Endothelial cell of umbilical vein (primary cell): ENCODE results near the gene UBTD1. TPM values are rescaled to one million over a fixed set of nuclear protein-coding genes. Genes with fewer than 3 reads are reported as not detected.

Source experiments
- BruUV-seq: library from RNA; stranded (reverse); fragments of 400-500 nt; replicated peaks from 2 replicates; lab custom pipeline; 2021; lab: Mats Ljungman, UMichigan
- CTCF ChIA-PET: fragments of 300-600, 350-600 bp; sonication (Branson Sonifier 250); formaldehyde crosslinking; loops from one replicate; lab custom pipeline; 2021; ENCODE audit warnings: antibody characterized with exemption, inconsistent platforms; lab: Charles Lee
- POLR2A ChIA-PET: fragments of 300-600, 350-600 bp; sonication (Branson Sonifier 250); formaldehyde crosslinking; loops from one replicate; lab custom pipeline; 2021; ENCODE audit warnings: antibody characterized with exemption, inconsistent platforms; lab: Charles Lee
- DNase-seq: peaks from one replicate; pipeline ENCODE4 v3.0.0-alpha.2; 2011; ENCODE audit warnings: low read depth, low spot score
- FAIRE-seq: peaks from 2 replicates; lab custom pipeline; 2011; peaks lifted over from hg19 to GRCh38; lab: Jason Lieb, UNC
- H2AFZ ChIP-seq: 2 replicates; pipeline ENCODE4 v1.6.0; 2012; ENCODE audit warnings: low read depth, low read length, control low read depth, inconsistent platforms
- H3K27ac ChIP-seq: 2 replicates; pipeline ENCODE4 v1.5.1; 2011; ENCODE audit warnings: low read depth, mild to moderate bottlenecking, control low read depth, low read length, moderate library complexity; ENCODE audit not compliant: insufficient read depth
- H3K27me3 ChIP-seq, 2 experiments: 2 replicates each; pipeline versions ENCODE4 v1.6.0 to v1.6.1; 2011; ENCODE audit warnings: low read length in 2 of 2, mixed read lengths in 1 of 2; ENCODE audit not compliant: control insufficient read depth in 2 of 2, insufficient read depth in 2 of 2
- H3K36me3 ChIP-seq, 2 experiments: 2 replicates in 1 of 2; 3 replicates in 1 of 2; pipeline ENCODE4 v1.5.1; 2011; ENCODE audit warnings: low read length in 2 of 2, mild to moderate bottlenecking in 1 of 2, moderate library complexity in 1 of 2; ENCODE audit not compliant: control insufficient read depth in 2 of 2, insufficient read depth in 2 of 2; ENCODE audit errors: extremely low read depth in 1 of 2
- H3K4me1 ChIP-seq: 3 replicates; pipeline ENCODE4 v1.5.1; 2011; ENCODE audit warnings: mild to moderate bottlenecking, low read length; ENCODE audit not compliant: control insufficient read depth, insufficient read depth; ENCODE audit errors: extremely low read depth
- H3K4me2 ChIP-seq: 2 replicates; pipeline ENCODE4 v1.6.1; 2011; ENCODE audit warnings: low read length, control low read depth, mixed read lengths; ENCODE audit not compliant: insufficient read depth
- H3K4me3 ChIP-seq, 3 experiments: fragments of 200-600 bp in 1 of 3; sonication (generic), shearing (Covaris generic) in 1 of 3; replicated peaks in 1 of 3; 2 replicates each; pipeline ENCODE4 v1.5.1; 2011 to 2016; ENCODE audit warnings: control low read depth in 3 of 3, low read length in 3 of 3, mild to moderate bottlenecking in 2 of 3, inconsistent platforms in 1 of 3, low read depth in 1 of 3, moderate library complexity in 1 of 3; ENCODE audit not compliant: insufficient read depth in 1 of 3
- H3K79me2 ChIP-seq: 2 replicates; pipeline ENCODE4 v1.6.0; 2012; ENCODE audit warnings: low read length, inconsistent platforms; ENCODE audit not compliant: control insufficient read depth, insufficient read depth
- H3K9ac ChIP-seq: replicated peaks from 2 replicates; pipeline ENCODE3; 2011; ENCODE audit warnings: low read length, control low read depth; ENCODE audit not compliant: insufficient read depth; ENCODE audit errors: extremely low read depth
- H3K9me1 ChIP-seq: replicated peaks from 3 replicates; pipeline ENCODE4 v1.6.0; 2011; ENCODE audit warnings: mild to moderate bottlenecking, low read length; ENCODE audit not compliant: control insufficient read depth, insufficient read depth; ENCODE audit errors: extremely low read depth
- H3K9me3 ChIP-seq: replicated peaks from 2 replicates; pipeline ENCODE4 v1.5.1; 2012; ENCODE audit warnings: low read length, inconsistent platforms; ENCODE audit not compliant: control insufficient read depth, insufficient read depth
- H4K20me1 ChIP-seq: replicated peaks from 2 replicates; pipeline ENCODE3; 2011; ENCODE audit warnings: mild to moderate bottlenecking, low read length; ENCODE audit not compliant: control insufficient read depth, insufficient read depth; ENCODE audit errors: extremely low read depth
- CTCF ChIP-seq, 2 donors: IDR thresholded peaks; 1 replicate in 1 of 2; 2 replicates in 1 of 2; pipeline ENCODE4 v1.5.1; 2011; ENCODE audit warnings: low read length in 2 of 2, mild to moderate bottlenecking in 2 of 2, moderate library complexity in 2 of 2, control low read depth in 1 of 2, inconsistent platforms in 1 of 2, low read depth in 1 of 2; ENCODE audit not compliant: insufficient read depth in 1 of 2; ENCODE audit errors: extremely low read depth in 1 of 2
- EZH2 ChIP-seq: IDR thresholded peaks from 2 replicates; pipeline ENCODE4 v1.6.1; 2012; ENCODE audit warnings: borderline replicate concordance, low read depth, mild to moderate bottlenecking, moderate library complexity, low read length, inconsistent platforms; ENCODE audit not compliant: severe bottlenecking
- FOS ChIP-seq: IDR thresholded peaks from 2 replicates; pipeline ENCODE4 v1.6.1; 2011; ENCODE audit warnings: mild to moderate bottlenecking, low read length, moderate library complexity, borderline replicate concordance; ENCODE audit not compliant: insufficient read depth
- GATA2 ChIP-seq: IDR thresholded peaks from 2 replicates; pipeline ENCODE4 v1.7.0; 2011; ENCODE audit warnings: low read depth, mild to moderate bottlenecking, moderate library complexity, mixed read lengths, low read length; ENCODE audit not compliant: insufficient read length, insufficient read depth
- JUN ChIP-seq: IDR thresholded peaks from 2 replicates; pipeline ENCODE4 v1.6.1; 2011; ENCODE audit warnings: borderline replicate concordance, low read depth; ENCODE audit not compliant: insufficient read length, insufficient read depth
- MYC ChIP-seq: IDR thresholded peaks from one replicate; pipeline ENCODE4 v1.6.1; 2011; ENCODE audit warnings: mild to moderate bottlenecking, low read depth, low read length
- POLR2A ChIP-seq: IDR thresholded peaks from 2 replicates; pipeline ENCODE4 v1.6.1; 2012; ENCODE audit warnings: low read depth, mild to moderate bottlenecking, control low read depth, low read length
- dilution Hi-C: fragments of 300-500 bp; cut with MboI; formaldehyde crosslinking; loops from one replicate; pipeline ENCODE4 v1.15.0; 2019; ENCODE audit warnings: low sequenced_read_pairs; ENCODE audit not compliant: extremely low pct_ligation_motif_present
- intact Hi-C: fragments of 100-400 bp; cut with micrococcal nuclease; formaldehyde crosslinking; loops from one replicate; pipeline ENCODE4 v1.10.0; 2022
- polyA plus RNA-seq, 4 experiments: library from polyadenylated mRNA; depleted of rRNA in 3 of 4; stranded (reverse) in 3 of 4; unstranded in 1 of 4; fragments of >200 nt; gene quantifications; 2 replicates each; pipeline versions ENCODE4 v1.2.1 to v1.2.3, GENCODE V29; 2011 to 2012; ENCODE audit warnings: missing spikeins in 1 of 4
- total RNA-seq: library from RNA; stranded (reverse); gene quantifications from 2 replicates; pipeline ENCODE4 v1.2.3, GENCODE V29; 2021
- TF ChIP-seq, protein P1 (sequence below): IDR thresholded peaks from 2 replicates; pipeline ENCODE4 v1.6.1; 2011; ENCODE audit not compliant: insufficient read depth, insufficient read length

UBTD1 gene
- total and polyA plus RNA-seq, 2 donors (not counting 3 experiments of a cell fraction or from before 2014, with no cell fraction given), result 42.6 to 63.7 TPM

GRCh38 chr10:97550336-97551149 lies 51.8 kb downstream of the UBTD1 start:
- no peak overlapping the region for H3K9ac ChIP-seq
- H3K9me1 ChIP-seq, result no peaks in the 10 kb centered on the region
- CTCF ChIA-PET, result interaction anchor here (0.6 to 6.6 kb wide), 7 partner anchors 9 to 62 kb away, joined by 3 to 159 read pairs (median 4); partner anchors contain the start of genes ANKRD2 and UBTD1
- TF ChIP-seq FOS, result no peak
- TF ChIP-seq, protein P1, sequence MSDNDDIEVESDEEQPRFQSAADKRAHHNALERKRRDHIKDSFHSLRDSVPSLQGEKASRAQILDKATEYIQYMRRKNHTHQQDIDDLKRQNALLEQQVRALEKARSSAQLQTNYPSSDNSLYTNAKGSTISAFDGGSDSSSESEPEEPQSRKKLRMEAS, result no peak
- no peak for TF ChIP-seq GATA2
- TF ChIP-seq CTCF (IDR thresholded peaks at IDR 0.05; ENCODE audit: extremely low read depth in 1 of 2, insufficient read depth in 1 of 2, low read depth in 1 of 2, low read length in 2 of 2), result no peak
- no peak for TF ChIP-seq EZH2
- no peak for TF ChIP-seq POLR2A
- TF ChIP-seq MYC, result no peak
- TF ChIP-seq JUN, result no peak
- no peaks in the 10 kb centered on the region for H3K9me3 ChIP-seq
- dilution Hi-C loops (no loop called here), intact Hi-C loops (no loop called here)
- peaks cover 11% of the 10 kb centered on the region for H3K4me1 ChIP-seq
- H3K27ac ChIP-seq, result no peak overlapping the region
- DNase-seq, result no peak
- H3K36me3 ChIP-seq, result peaks cover 0 to 2% of the 10 kb centered on the region in 2 experiments
- no peaks in the 10 kb centered on the region for H3K79me2 ChIP-seq
- H3K4me3 ChIP-seq, result no peak overlapping the region
- no peak overlapping the region for H3K4me2 ChIP-seq
- BruUV-seq, result no TSS peak
- no peak overlapping the region for H2AFZ ChIP-seq
- POLR2A ChIA-PET, result no interaction called here
- H4K20me1 ChIP-seq, result no peaks in the 10 kb centered on the region
- H3K27me3 ChIP-seq, result no peaks in the 10 kb centered on the region
- FAIRE-seq, result no peak
